ENCODE data around the gene POLD2.

The POLD2 gene

GRCh38 chr7:44112997-44113763, 10.2 kb downstream of the POLD2 start:
- no peak for DNase-seq (ENCODE audit: low read depth)

- no peak for DNase-seq (ENCODE audit: low read depth)
These were observed 10.9 kb downstream of the POLD2 start for GRCh38 chr7:44112231-44112996.

GRCh38 chr7:44111761-44112160, 11.6 kb downstream of the POLD2 start:
- no peak for DNase-seq (ENCODE audit: low read depth)

- no peak for DNase-seq (ENCODE audit: low read depth)
These were observed 12.4 kb downstream of the POLD2 start for GRCh38 chr7:44110719-44111635.

- DNase-seq (ENCODE audit: low read depth) = no peak
These were observed 13.4 kb downstream of the POLD2 start for GRCh38 chr7:44109991-44110390.

GRCh38 chr7:44108768-44109750, 14.3 kb downstream of the POLD2 start:
- no peak for DNase-seq (ENCODE audit: low read depth)

GRCh38 chr7:44107961-44108767, 15.2 kb downstream of the POLD2 start:
- DNase-seq (ENCODE audit: low read depth) = no peak

GRCh38 chr7:44107116-44107960, 16.0 kb downstream of the POLD2 start:
- no peak for DNase-seq (ENCODE audit: low read depth)

- DNase-seq (ENCODE audit: low read depth) = no peak
These were observed 16.9 kb downstream of the POLD2 start for GRCh38 chr7:44106311-44107065.

GRCh38 chr7:44105832-44106231, 17.5 kb downstream of the POLD2 start:
- no peak for DNase-seq (ENCODE audit: low read depth)

GRCh38 chr7:44104860-44105771, 18.2 kb downstream of the POLD2 start:
- no peak for DNase-seq (ENCODE audit: low read depth)

- no peak for DNase-seq (ENCODE audit: low read depth)
These were observed 19.2 kb downstream of the POLD2 start, which contains the start of gene AEBP1 for GRCh38 chr7:44103923-44104859. TSS of gene AEBP1 (plus strand) at chr7:44104345. CDS start at chr7:44104666, 321 bp downstream.

GRCh38 chr7:44103566-44103922, 19.8 kb downstream of the POLD2 start:
- DNase-seq (ENCODE audit: low read depth) = no peak

- no peak for DNase-seq (ENCODE audit: low read depth)
These were observed 20.3 kb downstream of the POLD2 start for GRCh38 chr7:44102846-44103565.

GRCh38 chr7:44101966-44102845, 21.1 kb downstream of the POLD2 start:
- no peak for DNase-seq (ENCODE audit: low read depth)
